SK-N-SH treated with all-trans-retinoic acid at 6 μM for 48 hours (cell line): ENCODE results near the gene SETD6.

Source experiments
- ATAC-seq: fragments of 200-7000 bp; cut with Tn5 transposase; 3 replicates; pipeline ENCODE4 v1.9.1; 2020; ENCODE audit warnings: mild to moderate bottlenecking, moderate library complexity
- ARNTL ChIP-seq: fragments of 450-650 bp; formaldehyde crosslinking; IDR thresholded peaks from 2 replicates; pipeline ENCODE4 v1.5.0; 2020; ENCODE audit warnings: low read depth, mild to moderate bottlenecking, moderate library complexity, borderline replicate concordance
- BACH2 ChIP-seq: fragments of 250-450 bp; sonication (Bioruptor Pico); IDR thresholded peaks from 2 replicates; pipeline ENCODE4 v1.9.0; 2021; ENCODE audit warnings: mild to moderate bottlenecking, borderline replicate concordance
- CSDC2 ChIP-seq: fragments of 250-450 bp; sonication (Bioruptor Pico); IDR thresholded peaks from 2 replicates; pipeline ENCODE4 v1.5.0; 2020; ENCODE audit warnings: mild to moderate bottlenecking, moderate library complexity
- GLIS3 ChIP-seq: fragments of 250-450 bp; sonication (Bioruptor Pico); IDR thresholded peaks from 2 replicates; pipeline ENCODE4 v1.5.0; 2020; ENCODE audit warnings: mild to moderate bottlenecking, moderate library complexity
- ISL1 ChIP-seq: fragments of 250-450 bp; sonication (Bioruptor Pico); IDR thresholded peaks from 2 replicates; pipeline ENCODE4 v2.1.2; 2022; ENCODE audit warnings: mild to moderate bottlenecking, moderate library complexity
- PPARA ChIP-seq: fragments of 250-450 bp; sonication (Bioruptor Pico); IDR thresholded peaks from 2 replicates; pipeline ENCODE4 v1.5.0; 2020; ENCODE audit warnings: mild to moderate bottlenecking, borderline replicate concordance
- RARB ChIP-seq: fragments of 250-450 bp; sonication (Bioruptor Pico); IDR thresholded peaks from 2 replicates; pipeline ENCODE4 v1.8.0; 2021; ENCODE audit warnings: mild to moderate bottlenecking, moderate library complexity
- SNAI2 ChIP-seq: fragments of 250-450 bp; sonication (Bioruptor Pico); IDR thresholded peaks from 2 replicates; pipeline ENCODE4 v1.5.0; 2020; ENCODE audit warnings: mild to moderate bottlenecking, moderate library complexity
- TCF4 ChIP-seq: fragments of 250-450 bp; sonication (Bioruptor Pico); IDR thresholded peaks from 2 replicates; pipeline ENCODE4 v1.8.0; 2021; ENCODE audit warnings: mild to moderate bottlenecking, moderate library complexity, borderline replicate concordance
- TOX ChIP-seq: fragments of 250-450 bp; sonication (Bioruptor Pico); IDR thresholded peaks from 2 replicates; pipeline ENCODE4 v1.8.0; 2021; ENCODE audit warnings: mild to moderate bottlenecking, moderate library complexity, borderline replicate concordance
- ZC3H10 ChIP-seq: fragments of 250-450 bp; sonication (Bioruptor Pico); IDR thresholded peaks from 2 replicates; pipeline ENCODE4 v1.5.1; 2021; ENCODE audit warnings: mild to moderate bottlenecking, moderate library complexity
- ZFP3 ChIP-seq: fragments of 250-450 bp; sonication (Bioruptor Pico); IDR thresholded peaks from 2 replicates; pipeline ENCODE4 v1.5.0; 2020; ENCODE audit warnings: mild to moderate bottlenecking, moderate library complexity
- ZNF565 ChIP-seq: fragments of 450-650 bp; formaldehyde crosslinking; conservative IDR thresholded peaks from 2 replicates; pipeline ENCODE4 v1.5.0; 2020; ENCODE audit warnings: low read depth, mild to moderate bottlenecking, moderate library complexity
- ZNF8 ChIP-seq: fragments of 450-650 bp; formaldehyde crosslinking; IDR thresholded peaks from 2 replicates; pipeline ENCODE4 v1.5.0; 2020; ENCODE audit warnings: mild to moderate bottlenecking, moderate library complexity
- TF ChIP-seq, protein P1 (sequence below): fragments of 250-450 bp; sonication (Bioruptor Pico); IDR thresholded peaks from 2 replicates; pipeline ENCODE4 v1.8.0; 2021; ENCODE audit warnings: low read depth, mild to moderate bottlenecking, moderate library complexity, borderline replicate concordance
- TF ChIP-seq, protein P2 (sequence below): fragments of 250-450 bp; sonication (Bioruptor Pico); IDR thresholded peaks from 2 replicates; pipeline ENCODE4 v1.5.0; 2020; ENCODE audit warnings: mild to moderate bottlenecking, moderate library complexity
- TF ChIP-seq, protein P3 (sequence below): fragments of 250-450 bp; sonication (Bioruptor Pico); IDR thresholded peaks from 2 replicates; pipeline ENCODE4 v1.5.1; 2020; ENCODE audit warnings: low read depth, mild to moderate bottlenecking, moderate library complexity
- TF ChIP-seq, protein P4 (sequence below): fragments of 250-450 bp; sonication (Bioruptor Pico); IDR thresholded peaks from 2 replicates; pipeline ENCODE4 v1.8.0; 2020; ENCODE audit warnings: mild to moderate bottlenecking, moderate library complexity, borderline replicate concordance
- TF ChIP-seq, protein P5 (sequence below): fragments of 250-450 bp; sonication (Bioruptor Pico); IDR thresholded peaks from 2 replicates; pipeline ENCODE4 v1.5.1; 2021; ENCODE audit warnings: mild to moderate bottlenecking, moderate library complexity

Gene SETD6

DNA sequence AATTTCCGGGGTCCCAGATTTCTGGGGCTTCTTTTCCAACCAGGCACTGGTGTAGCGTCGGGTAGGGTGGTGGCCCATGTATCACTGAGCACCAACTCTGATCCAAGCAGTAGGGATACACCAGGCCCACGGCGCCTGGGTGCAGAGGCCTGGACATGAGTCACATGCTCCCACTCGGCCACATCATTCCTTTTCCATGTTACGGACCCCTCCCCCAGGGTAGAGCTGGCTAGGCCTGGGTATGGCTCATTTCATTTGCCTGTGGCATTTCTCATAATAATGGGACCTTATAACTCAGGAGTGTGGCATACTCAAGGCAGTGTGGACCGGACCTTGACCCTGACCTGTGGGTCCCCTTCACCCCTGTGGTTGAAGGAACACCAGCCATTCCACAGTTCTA is 33.4 kb upstream of the SETD6 start:
- TF ChIP-seq GLIS3 (no peak), ZFP3 (CRISPR knock-in tag) (no peak), ZC3H10 (CRISPR knock-in tag) (no peak), TCF4 (CRISPR knock-in tag) (no peak), ZNF8 (CRISPR knock-in tag) (no peak), RARB (CRISPR knock-in tag) (no peak), ZNF565 (CRISPR knock-in tag) (no peak)
- TF ChIP-seq, protein P1, sequence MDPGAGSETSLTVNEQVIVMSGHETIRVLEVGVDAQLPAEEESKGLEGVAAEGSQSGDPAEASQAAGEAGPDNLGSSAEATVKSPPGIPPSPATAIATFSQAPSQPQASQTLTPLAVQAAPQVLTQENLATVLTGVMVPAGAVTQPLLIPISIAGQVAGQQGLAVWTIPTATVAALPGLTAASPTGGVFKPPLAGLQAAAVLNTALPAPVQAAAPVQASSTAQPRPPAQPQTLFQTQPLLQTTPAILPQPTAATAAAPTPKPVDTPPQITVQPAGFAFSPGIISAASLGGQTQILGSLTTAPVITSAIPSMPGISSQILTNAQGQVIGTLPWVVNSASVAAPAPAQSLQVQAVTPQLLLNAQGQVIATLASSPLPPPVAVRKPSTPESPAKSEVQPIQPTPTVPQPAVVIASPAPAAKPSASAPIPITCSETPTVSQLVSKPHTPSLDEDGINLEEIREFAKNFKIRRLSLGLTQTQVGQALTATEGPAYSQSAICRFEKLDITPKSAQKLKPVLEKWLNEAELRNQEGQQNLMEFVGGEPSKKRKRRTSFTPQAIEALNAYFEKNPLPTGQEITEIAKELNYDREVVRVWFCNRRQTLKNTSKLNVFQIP, result no peak
- TF ChIP-seq, protein P2, sequence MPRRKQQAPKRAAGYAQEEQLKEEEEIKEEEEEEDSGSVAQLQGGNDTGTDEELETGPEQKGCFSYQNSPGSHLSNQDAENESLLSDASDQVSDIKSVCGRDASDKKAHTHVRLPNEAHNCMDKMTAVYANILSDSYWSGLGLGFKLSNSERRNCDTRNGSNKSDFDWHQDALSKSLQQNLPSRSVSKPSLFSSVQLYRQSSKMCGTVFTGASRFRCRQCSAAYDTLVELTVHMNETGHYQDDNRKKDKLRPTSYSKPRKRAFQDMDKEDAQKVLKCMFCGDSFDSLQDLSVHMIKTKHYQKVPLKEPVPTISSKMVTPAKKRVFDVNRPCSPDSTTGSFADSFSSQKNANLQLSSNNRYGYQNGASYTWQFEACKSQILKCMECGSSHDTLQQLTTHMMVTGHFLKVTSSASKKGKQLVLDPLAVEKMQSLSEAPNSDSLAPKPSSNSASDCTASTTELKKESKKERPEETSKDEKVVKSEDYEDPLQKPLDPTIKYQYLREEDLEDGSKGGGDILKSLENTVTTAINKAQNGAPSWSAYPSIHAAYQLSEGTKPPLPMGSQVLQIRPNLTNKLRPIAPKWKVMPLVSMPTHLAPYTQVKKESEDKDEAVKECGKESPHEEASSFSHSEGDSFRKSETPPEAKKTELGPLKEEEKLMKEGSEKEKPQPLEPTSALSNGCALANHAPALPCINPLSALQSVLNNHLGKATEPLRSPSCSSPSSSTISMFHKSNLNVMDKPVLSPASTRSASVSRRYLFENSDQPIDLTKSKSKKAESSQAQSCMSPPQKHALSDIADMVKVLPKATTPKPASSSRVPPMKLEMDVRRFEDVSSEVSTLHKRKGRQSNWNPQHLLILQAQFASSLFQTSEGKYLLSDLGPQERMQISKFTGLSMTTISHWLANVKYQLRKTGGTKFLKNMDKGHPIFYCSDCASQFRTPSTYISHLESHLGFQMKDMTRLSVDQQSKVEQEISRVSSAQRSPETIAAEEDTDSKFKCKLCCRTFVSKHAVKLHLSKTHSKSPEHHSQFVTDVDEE (CRISPR knock-in tag), result no peak
- peak; percentile 37 for ATAC-seq

DNA sequence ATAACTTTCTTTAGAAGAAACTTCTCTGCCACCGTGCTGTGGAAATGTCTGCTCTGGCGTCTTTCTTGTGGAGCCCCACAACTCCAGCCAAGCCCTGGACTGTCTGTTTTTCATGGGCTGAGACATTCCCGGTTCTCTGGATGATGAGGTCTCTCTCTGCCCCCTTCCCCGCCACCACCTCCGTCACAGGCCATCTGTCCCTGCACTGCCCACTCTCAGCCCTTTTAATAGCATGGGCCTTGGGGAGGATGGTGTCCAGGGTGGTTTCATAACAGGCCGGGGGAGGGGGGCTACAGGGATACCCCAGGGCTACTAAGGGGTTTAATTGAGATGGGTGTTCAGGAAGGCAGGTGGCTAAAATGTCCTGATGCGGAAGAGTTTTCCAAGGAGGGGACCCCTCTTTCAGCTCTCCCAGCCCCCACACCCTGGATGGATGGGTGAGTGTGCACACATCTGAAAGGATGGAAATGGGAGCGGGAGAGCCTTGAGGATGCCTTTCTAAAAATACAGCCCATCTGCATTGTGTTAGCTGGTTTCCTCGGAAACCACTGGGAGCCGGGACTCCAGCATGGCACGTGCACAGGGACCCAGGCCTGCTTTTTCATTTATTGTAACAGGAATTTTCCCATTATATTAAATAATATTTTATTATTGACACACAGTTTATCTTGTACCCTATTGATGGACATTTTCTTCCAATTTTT is 30.0 kb upstream of the SETD6 start:
- peak; percentile 49; the same call in 2 of the 3 replicates for ATAC-seq
- TF ChIP-seq SNAI2 (CRISPR knock-in tag), result no peak
- TF ChIP-seq PPARA (CRISPR knock-in tag), result no peak
- no peak for TF ChIP-seq TCF4 (CRISPR knock-in tag)
- TF ChIP-seq, protein P3, sequence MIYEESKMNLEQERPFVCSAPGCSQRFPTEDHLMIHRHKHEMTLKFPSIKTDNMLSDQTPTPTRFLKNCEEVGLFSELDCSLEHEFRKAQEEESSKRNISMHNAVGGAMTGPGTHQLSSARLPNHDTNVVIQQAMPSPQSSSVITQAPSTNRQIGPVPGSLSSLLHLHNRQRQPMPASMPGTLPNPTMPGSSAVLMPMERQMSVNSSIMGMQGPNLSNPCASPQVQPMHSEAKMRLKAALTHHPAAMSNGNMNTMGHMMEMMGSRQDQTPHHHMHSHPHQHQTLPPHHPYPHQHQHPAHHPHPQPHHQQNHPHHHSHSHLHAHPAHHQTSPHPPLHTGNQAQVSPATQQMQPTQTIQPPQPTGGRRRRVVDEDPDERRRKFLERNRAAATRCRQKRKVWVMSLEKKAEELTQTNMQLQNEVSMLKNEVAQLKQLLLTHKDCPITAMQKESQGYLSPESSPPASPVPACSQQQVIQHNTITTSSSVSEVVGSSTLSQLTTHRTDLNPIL (CRISPR knock-in tag), result no peak
- TF ChIP-seq, protein P4, sequence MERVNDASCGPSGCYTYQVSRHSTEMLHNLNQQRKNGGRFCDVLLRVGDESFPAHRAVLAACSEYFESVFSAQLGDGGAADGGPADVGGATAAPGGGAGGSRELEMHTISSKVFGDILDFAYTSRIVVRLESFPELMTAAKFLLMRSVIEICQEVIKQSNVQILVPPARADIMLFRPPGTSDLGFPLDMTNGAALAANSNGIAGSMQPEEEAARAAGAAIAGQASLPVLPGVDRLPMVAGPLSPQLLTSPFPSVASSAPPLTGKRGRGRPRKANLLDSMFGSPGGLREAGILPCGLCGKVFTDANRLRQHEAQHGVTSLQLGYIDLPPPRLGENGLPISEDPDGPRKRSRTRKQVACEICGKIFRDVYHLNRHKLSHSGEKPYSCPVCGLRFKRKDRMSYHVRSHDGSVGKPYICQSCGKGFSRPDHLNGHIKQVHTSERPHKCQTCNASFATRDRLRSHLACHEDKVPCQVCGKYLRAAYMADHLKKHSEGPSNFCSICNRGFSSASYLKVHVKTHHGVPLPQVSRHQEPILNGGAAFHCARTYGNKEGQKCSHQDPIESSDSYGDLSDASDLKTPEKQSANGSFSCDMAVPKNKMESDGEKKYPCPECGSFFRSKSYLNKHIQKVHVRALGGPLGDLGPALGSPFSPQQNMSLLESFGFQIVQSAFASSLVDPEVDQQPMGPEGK (CRISPR knock-in tag), result no peak
- TF ChIP-seq ISL1 (CRISPR knock-in tag), result no peak
- TF ChIP-seq ARNTL (CRISPR knock-in tag), result no peak
- TF ChIP-seq, protein P1, result no peak
- no peak for TF ChIP-seq ZFP3 (CRISPR knock-in tag)
- no peak for TF ChIP-seq CSDC2
- TF ChIP-seq ZNF8 (CRISPR knock-in tag), result no peak
- no peak for TF ChIP-seq BACH2 (CRISPR knock-in tag)
- TF ChIP-seq TOX (CRISPR knock-in tag), result no peak
- no peak for TF ChIP-seq ZNF565 (CRISPR knock-in tag)
- TF ChIP-seq, protein P5, sequence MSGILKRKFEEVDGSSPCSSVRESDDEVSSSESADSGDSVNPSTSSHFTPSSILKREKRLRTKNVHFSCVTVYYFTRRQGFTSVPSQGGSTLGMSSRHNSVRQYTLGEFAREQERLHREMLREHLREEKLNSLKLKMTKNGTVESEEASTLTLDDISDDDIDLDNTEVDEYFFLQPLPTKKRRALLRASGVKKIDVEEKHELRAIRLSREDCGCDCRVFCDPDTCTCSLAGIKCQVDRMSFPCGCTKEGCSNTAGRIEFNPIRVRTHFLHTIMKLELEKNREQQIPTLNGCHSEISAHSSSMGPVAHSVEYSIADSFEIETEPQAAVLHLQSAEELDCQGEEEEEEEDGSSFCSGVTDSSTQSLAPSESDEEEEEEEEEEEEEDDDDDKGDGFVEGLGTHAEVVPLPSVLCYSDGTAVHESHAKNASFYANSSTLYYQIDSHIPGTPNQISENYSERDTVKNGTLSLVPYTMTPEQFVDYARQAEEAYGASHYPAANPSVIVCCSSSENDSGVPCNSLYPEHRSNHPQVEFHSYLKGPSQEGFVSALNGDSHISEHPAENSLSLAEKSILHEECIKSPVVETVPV (CRISPR knock-in tag), result no peak
- no peak for TF ChIP-seq RARB (CRISPR knock-in tag)
- TF ChIP-seq GLIS3, result no peak
